Neutrophil (primary cell): Measurements from ENCODE around the gene SUCLG1.
"Not testable (repeated sequence)": the region's sequence is repeated elsewhere in the genome, so short reads cannot be mapped to it uniquely, and the experiment has no call there.

Source experiments
- H3K27ac ChIP-seq: fragments of 200-600 bp; sonication (generic); 2 replicates; pipeline ENCODE4 v1.5.1; 2016; ENCODE audit warnings: mild to moderate bottlenecking, moderate library complexity
- H3K27me3 ChIP-seq: fragments of 200-600 bp; sonication (generic); 2 replicates; pipeline ENCODE4 v1.6.0; 2016; ENCODE audit warnings: mild to moderate bottlenecking
- H3K36me3 ChIP-seq: fragments of 200-600 bp; sonication (generic); 2 replicates; pipeline ENCODE4 v1.5.1; 2017
- H3K4me1 ChIP-seq, 2 experiments: fragments of 200-600 bp in 1 of 2; sonication (generic) in 1 of 2; 1 replicate in 1 of 2; 2 replicates in 1 of 2; pipeline versions ENCODE4 v1.5.1 to v1.6.1; 2013 to 2016; ENCODE audit warnings: low read depth in 1 of 2, low read length in 1 of 2, mild to moderate bottlenecking in 1 of 2, moderate library complexity in 1 of 2; ENCODE audit not compliant: control insufficient read depth in 1 of 2, insufficient read depth in 1 of 2
- H3K4me3 ChIP-seq, 2 experiments: fragments of 200-600 bp in 1 of 2; sonication (generic) in 1 of 2; 1 replicate in 1 of 2; 2 replicates in 1 of 2; pipeline ENCODE4 v1.5.1; 2013 to 2016; ENCODE audit warnings: low read depth in 1 of 2, low read length in 1 of 2, mild to moderate bottlenecking in 1 of 2, moderate library complexity in 1 of 2
- H3K9me3 ChIP-seq: fragments of 200-600 bp; sonication (generic); 2 replicates; pipeline ENCODE4 v1.5.1; 2016
- TF ChIP-seq, protein P1 (sequence below): fragments of 200-600 bp; sonication (generic); IDR thresholded peaks from 2 replicates; pipeline ENCODE4 v1.5.1; 2016; ENCODE audit warnings: antibody characterized with exemption

Gene SUCLG1

DNA sequence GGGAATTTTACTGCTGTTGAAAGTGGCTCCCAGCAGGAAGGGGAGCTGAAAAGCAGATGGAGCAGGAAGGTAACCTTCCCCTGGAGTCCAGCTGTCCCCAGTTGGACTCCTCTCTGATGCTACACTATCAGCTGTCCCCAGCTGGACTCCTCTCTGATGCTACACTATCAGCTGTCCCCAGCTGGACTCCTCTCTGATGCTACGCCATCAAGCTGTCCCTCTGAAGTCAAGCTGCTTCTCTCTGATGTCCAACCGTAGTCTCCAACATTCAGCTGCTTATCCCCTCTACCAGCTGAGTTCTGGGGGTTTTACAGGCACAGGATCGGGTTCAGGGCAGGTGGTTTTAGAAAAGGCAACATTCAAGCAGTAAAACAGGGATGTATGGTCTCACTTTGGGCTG lies 19.8 kb upstream of the SUCLG1 start:
- Histone ChIP-seq H3K4me3 (no peak overlapping the region), H3K27ac (no peak overlapping the region), H3K9me3 (no peaks in the 10 kb centered on the region), H3K36me3 (no peaks in the 10 kb centered on the region), H3K4me1 (no peaks in the 10 kb centered on the region), H3K27me3 (no peaks in the 10 kb centered on the region)
- TF ChIP-seq, protein P1, sequence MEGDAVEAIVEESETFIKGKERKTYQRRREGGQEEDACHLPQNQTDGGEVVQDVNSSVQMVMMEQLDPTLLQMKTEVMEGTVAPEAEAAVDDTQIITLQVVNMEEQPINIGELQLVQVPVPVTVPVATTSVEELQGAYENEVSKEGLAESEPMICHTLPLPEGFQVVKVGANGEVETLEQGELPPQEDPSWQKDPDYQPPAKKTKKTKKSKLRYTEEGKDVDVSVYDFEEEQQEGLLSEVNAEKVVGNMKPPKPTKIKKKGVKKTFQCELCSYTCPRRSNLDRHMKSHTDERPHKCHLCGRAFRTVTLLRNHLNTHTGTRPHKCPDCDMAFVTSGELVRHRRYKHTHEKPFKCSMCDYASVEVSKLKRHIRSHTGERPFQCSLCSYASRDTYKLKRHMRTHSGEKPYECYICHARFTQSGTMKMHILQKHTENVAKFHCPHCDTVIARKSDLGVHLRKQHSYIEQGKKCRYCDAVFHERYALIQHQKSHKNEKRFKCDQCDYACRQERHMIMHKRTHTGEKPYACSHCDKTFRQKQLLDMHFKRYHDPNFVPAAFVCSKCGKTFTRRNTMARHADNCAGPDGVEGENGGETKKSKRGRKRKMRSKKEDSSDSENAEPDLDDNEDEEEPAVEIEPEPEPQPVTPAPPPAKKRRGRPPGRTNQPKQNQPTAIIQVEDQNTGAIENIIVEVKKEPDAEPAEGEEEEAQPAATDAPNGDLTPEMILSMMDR = no peak

DNA sequence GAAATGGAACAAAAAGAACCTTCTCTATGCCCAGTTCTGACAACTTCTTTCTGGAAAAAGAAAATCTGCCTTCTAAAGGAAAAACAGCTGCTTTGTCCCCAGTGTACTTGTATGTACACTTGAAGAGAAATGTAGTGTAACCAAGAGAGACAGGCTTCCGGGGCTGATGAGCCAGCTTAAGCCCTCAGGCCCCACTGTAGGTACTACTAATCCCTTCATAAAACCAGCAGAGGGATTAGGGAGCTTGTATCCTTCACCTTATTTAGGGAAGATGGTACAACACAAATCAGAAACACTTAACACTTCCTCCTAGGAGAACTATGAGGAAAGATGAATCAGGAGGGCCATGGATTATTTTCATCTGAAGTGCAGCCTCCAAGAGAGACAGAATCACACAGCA lies 18.8 kb upstream of the SUCLG1 start:
- Histone ChIP-seq H3K27ac (no peak overlapping the region), H3K4me3 (no peak overlapping the region), H3K9me3 (no peaks in the 10 kb centered on the region), H3K36me3 (no peaks in the 10 kb centered on the region), H3K27me3 (no peaks in the 10 kb centered on the region), H3K4me1 (no peaks in the 10 kb centered on the region)
- TF ChIP-seq, protein P1 = no peak

DNA sequence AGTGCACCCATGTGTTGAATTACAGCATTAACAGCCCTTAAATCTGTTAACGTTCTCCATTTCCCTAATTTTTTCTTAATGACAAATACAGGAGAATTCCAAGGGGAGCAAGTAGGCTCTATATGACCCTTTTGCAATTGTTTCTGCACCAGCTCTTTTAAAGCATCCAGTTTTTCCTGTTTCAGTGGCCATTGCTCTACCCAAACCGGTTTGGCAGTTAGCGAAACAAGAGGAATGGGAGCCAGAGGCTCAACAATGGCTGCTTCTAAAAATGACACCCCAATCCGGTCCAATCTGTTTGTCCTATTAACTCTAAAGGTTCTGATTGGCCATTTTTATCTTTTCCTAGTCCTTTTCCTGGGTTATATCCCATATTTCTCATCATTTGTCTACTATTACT lies 15.1 kb upstream of the SUCLG1 start:
- no peaks in the 10 kb centered on the region for H3K27me3 ChIP-seq
- TF ChIP-seq, protein P1 = no peak
- H3K27ac ChIP-seq = no peak overlapping the region

DNA sequence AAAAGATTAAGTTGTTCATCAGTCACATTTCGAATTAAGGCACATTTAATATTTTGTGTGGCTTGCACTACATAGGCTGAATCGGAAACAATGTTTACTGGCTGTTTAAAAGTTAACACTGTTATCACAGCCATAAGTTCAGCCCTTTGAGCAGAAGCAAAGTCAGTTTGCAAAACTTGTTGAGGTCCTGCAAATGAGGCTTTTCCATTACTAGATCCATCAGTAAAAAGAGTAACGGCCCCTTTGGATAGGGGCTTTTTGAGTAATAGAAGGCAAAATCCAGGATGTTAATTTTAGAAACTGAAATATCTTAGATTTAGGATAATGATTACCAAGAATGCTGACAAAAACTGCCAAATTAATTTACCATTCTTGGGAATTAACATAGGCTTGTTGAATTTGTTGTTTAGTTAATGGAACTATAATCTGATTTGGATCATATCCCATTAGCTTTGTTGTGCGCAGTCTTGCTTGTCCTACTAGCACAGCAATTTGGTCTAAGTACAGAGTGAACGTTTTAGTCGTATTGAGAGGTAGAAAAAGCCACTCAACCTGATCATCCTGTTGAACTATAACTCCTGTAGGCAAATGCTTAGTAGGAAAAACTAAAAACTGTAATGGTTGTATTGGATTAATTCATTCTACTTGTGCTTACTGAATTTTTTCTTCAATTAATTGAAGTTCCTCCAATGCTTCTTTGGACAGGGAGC lies 13.9 kb upstream of the SUCLG1 start:
- Histone ChIP-seq H3K4me1 (no peaks in the 10 kb centered on the region), H3K27me3 (no peaks in the 10 kb centered on the region), H3K4me3 (no peak overlapping the region), H3K27ac (no peak overlapping the region), H3K9me3 (no peaks in the 10 kb centered on the region), H3K36me3 (no peaks in the 10 kb centered on the region)
- TF ChIP-seq, protein P1 = no peak

More for the DNA sequence above, 15.1 kb upstream of the SUCLG1 start:
- no peak overlapping the region for H3K4me3 ChIP-seq
- H3K9me3 ChIP-seq = no peaks in the 10 kb centered on the region
- H3K36me3 ChIP-seq = no peaks in the 10 kb centered on the region
- H3K4me1 ChIP-seq = no peaks in the 10 kb centered on the region

DNA sequence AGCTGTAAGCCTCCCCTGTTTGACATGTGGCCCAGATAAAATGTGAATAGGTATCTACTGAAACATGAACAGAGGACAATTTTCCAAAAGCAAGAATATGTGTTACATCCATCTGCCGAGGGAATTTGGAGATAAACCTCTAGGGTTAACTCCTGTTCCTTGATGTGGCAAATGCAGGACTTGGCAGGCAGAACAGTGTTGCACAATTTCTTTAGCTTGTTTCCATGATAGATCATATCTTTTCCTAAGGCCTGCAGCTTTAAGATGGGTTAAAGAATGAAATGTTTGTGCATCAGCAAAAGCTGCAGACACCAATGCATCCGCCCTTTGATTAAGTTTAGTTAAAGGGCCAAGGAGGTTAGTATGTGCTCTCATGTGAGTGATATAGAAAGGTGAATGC lies 13.3 kb upstream of the SUCLG1 start:
- H3K27ac ChIP-seq, H3K9me3 ChIP-seq, H3K4me3 ChIP-seq, H3K27me3 ChIP-seq, H3K4me1 ChIP-seq, H3K36me3 ChIP-seq: not testable (repeated sequence)

DNA sequence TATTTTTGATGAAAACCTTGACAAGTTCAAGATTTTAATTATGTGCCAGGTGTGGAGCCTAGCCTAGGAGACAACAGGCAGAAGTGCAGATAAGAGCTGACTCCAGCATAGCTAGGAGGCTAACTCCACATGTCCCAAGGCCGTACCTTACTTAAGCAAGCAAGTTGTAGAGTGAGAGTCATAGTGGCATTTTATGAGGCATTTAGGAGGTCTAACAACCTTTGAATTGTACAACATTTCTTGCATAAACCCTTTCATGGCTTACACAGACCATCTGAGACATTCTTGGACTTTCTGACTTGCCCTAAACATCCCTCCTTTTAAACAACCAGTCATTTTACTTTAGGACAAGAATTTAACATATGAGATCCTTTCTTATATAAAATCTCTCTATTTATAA lies 8.3 kb upstream of the SUCLG1 start:
- no peaks in the 10 kb centered on the region for H3K9me3 ChIP-seq
- H3K4me3 ChIP-seq = no peak overlapping the region
- H3K27me3 ChIP-seq = no peaks in the 10 kb centered on the region
- no peaks in the 10 kb centered on the region for H3K4me1 ChIP-seq
- H3K27ac ChIP-seq = no peak overlapping the region
- TF ChIP-seq, protein P1 = no peak
- H3K36me3 ChIP-seq = no peaks in the 10 kb centered on the region
